Karpas-422 (cell line): ENCODE results near the gene KRTAP9-4. TPM values are rescaled to one million over a fixed set of nuclear protein-coding genes. Genes with fewer than 3 reads are reported as not detected.
"Not testable (repeated sequence)": the region's sequence is repeated elsewhere in the genome, so short reads cannot be mapped to it uniquely, and the experiment has no call there.

Experiments
- DNase-seq: peaks from one replicate; pipeline ENCODE4 v3.0.0-alpha.2; 2015
- H2AFZ ChIP-seq: fragments of 200-600 bp; sonication (generic); 2 replicates; pipeline ENCODE4 v1.6.1; 2014; ENCODE audit warnings: antibody characterized with exemption, low read length, mixed read lengths
- H3K27ac ChIP-seq: fragments of 200-600 bp; sonication (generic); 2 replicates; pipeline ENCODE4 v1.5.1; 2014; ENCODE audit warnings: mild to moderate bottlenecking, low read length, moderate library complexity
- H3K27me3 ChIP-seq: fragments of 200-600 bp; sonication (generic); 2 replicates; pipeline ENCODE4 v1.6.1; 2014; ENCODE audit warnings: low read length, mixed read lengths
- H3K36me3 ChIP-seq: fragments of 200-600 bp; sonication (generic); 2 replicates; pipeline ENCODE4 v1.6.1; 2014; ENCODE audit warnings: low read length, mixed read lengths; ENCODE audit not compliant: insufficient read depth
- H3K4me1 ChIP-seq: fragments of 200-600 bp; sonication (generic); 2 replicates; pipeline ENCODE4 v1.6.1; 2014; ENCODE audit warnings: mild to moderate bottlenecking, low read length, mixed read lengths
- H3K4me2 ChIP-seq: fragments of 200-600 bp; sonication (generic); 2 replicates; pipeline ENCODE4 v1.6.1; 2014; ENCODE audit warnings: low read length, low read depth, mild to moderate bottlenecking; ENCODE audit not compliant: poor library complexity, severe bottlenecking
- H3K4me3 ChIP-seq: fragments of 200-600 bp; sonication (generic); 2 replicates; pipeline ENCODE4 v1.5.1; 2014; ENCODE audit warnings: mild to moderate bottlenecking, antibody characterized with exemption, low read length, mixed read lengths
- H3K79me2 ChIP-seq: fragments of 200-600 bp; sonication (generic); 2 replicates; pipeline ENCODE4 v1.6.1; 2014; ENCODE audit warnings: mild to moderate bottlenecking, low read length, mixed read lengths
- H3K9ac ChIP-seq: fragments of 200-600 bp; sonication (generic); 2 replicates; pipeline ENCODE4 v1.6.0; 2014; ENCODE audit warnings: low read length
- H3K9me2 ChIP-seq: fragments of 200-600 bp; sonication (generic), shearing (Covaris generic); replicated peaks from 2 replicates; pipeline ENCODE4 v1.6.0; 2014; ENCODE audit warnings: mild to moderate bottlenecking, low read length, moderate library complexity; ENCODE audit not compliant: insufficient read depth
- H3K9me3 ChIP-seq: fragments of 300-700, 200-600 bp; sonication (generic); 2 replicates; pipeline ENCODE4 v1.6.1; 2014; ENCODE audit warnings: low read length, mixed read lengths
- H4K20me1 ChIP-seq: fragments of 200-600 bp; sonication (generic); 2 replicates; pipeline ENCODE4 v1.6.1; 2014; ENCODE audit warnings: mild to moderate bottlenecking, antibody characterized with exemption, low read length, low read depth; ENCODE audit not compliant: insufficient read depth
- total RNA-seq: library from RNA; depleted of rRNA; stranded (reverse); fragments of >200 nt; shearing (Covaris generic); gene quantifications from 2 replicates; pipeline ENCODE4 v1.2.3, GENCODE V29; 2014; ENCODE audit warnings: low replicate concordance; rRNA removed

Gene KRTAP9-4
- total RNA-seq, result not detected in 2 replicates

GRCh38 chr17:41249637-41250240, at the start of gene KRTAP9-4:
Gene KRTAP9-4 (plus strand): TSS chr17:41249687. CDS start chr17:41249721, 34 bp downstream.
- not testable (repeated sequence) for H3K79me2 ChIP-seq, H3K36me3 ChIP-seq, H3K9me3 ChIP-seq, H3K9ac ChIP-seq, H3K4me2 ChIP-seq, H2AFZ ChIP-seq, DNase-seq, H3K27me3 ChIP-seq, H3K27ac ChIP-seq, H3K4me3 ChIP-seq, H3K9me2 ChIP-seq, H4K20me1 ChIP-seq, H3K4me1 ChIP-seq

- Histone ChIP-seq H2AFZ (no peak overlapping the region), H3K4me3 (no peak overlapping the region), H3K4me2 (no peak overlapping the region), H3K9ac (no peak overlapping the region), H4K20me1 (no peaks in the 10 kb centered on the region), H3K36me3 (no peaks in the 10 kb centered on the region), H3K27ac (no peak overlapping the region), H3K9me3 (no peaks in the 10 kb centered on the region), H3K79me2 (no peaks in the 10 kb centered on the region), H3K4me1 (no peaks in the 10 kb centered on the region), H3K9me2 (no peaks in the 10 kb centered on the region), H3K27me3 (no peaks in the 10 kb centered on the region)
- no peak for DNase-seq
Measured at GRCh38 chr17:41211845-41212466, 37.5 kb upstream of the KRTAP9-4 start.

DNA sequence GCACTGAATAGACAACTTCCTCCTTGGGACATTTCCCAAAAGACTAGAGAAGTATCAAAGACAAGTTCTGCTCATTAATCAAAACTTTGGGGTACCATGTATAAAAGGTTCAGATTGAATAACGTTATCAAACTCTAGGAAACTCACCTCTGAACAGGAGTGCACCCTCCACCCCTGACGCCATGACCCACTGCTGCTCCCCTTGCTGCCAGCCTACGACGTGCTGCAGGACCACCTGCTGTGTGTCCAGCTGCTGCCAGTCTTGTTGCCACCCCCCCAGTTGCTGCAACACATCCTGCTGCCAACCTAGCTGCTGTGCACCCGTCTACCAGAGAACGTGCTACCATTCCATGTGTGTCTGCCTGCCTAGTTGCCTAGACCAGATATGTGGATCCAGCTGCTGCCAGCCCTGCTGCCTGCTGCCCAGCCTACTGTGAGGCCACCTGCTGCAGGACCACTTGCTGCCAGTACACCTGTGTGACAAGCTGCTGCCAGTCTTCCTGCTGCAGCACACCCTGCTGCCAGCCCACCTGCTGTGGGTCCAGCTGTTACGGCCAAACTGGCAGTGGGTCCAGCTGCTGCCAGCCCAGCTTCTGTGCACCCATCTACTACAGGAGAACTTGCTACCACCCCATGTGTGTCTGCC, 36.8 kb upstream of the KRTAP9-4 start:
- Histone ChIP-seq H3K36me3 (no peaks in the 10 kb centered on the region), H3K4me3 (no peak overlapping the region), H3K9ac (no peak overlapping the region), H3K4me1 (no peaks in the 10 kb centered on the region), H3K27me3 (no peaks in the 10 kb centered on the region), H2AFZ (no peak overlapping the region), H3K4me2 (no peak overlapping the region), H4K20me1 (no peaks in the 10 kb centered on the region), H3K27ac (no peak overlapping the region), H3K79me2 (no peaks in the 10 kb centered on the region), H3K9me2 (no peaks in the 10 kb centered on the region), H3K9me3 (no peaks in the 10 kb centered on the region)
- DNase-seq, result no peak

DNA sequence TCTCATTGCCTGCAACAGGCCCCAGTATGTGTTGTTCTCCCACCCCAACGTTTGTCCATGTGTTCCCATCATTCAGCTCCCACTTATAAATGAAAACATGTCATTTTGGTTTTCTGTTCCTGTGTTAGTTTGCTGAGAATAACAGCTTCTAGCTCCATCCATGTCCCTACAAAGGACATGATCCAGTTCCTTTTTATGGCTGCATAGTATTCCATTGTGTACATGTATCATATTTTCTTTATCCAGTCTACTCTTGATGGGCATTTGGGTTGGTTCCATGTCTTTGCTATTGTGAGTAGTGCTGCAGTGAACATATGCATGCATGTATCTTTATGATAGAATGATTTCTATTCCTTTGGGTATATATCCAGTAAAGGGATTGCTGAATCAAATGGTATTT, 33.8 kb upstream of the KRTAP9-4 start:
- H3K27ac ChIP-seq, result no peak overlapping the region
- H3K4me3 ChIP-seq, result no peak overlapping the region
- H3K4me2 ChIP-seq, result no peak overlapping the region
- H3K36me3 ChIP-seq, result no peaks in the 10 kb centered on the region
- DNase-seq, result no peak
- no peak overlapping the region for H2AFZ ChIP-seq
- no peaks in the 10 kb centered on the region for H4K20me1 ChIP-seq
- no peak overlapping the region for H3K9ac ChIP-seq
- H3K79me2 ChIP-seq, result no peaks in the 10 kb centered on the region
- H3K9me2 ChIP-seq, result no peaks in the 10 kb centered on the region
- no peaks in the 10 kb centered on the region for H3K4me1 ChIP-seq
- H3K9me3 ChIP-seq, result no peaks in the 10 kb centered on the region
- no peaks in the 10 kb centered on the region for H3K27me3 ChIP-seq

DNA sequence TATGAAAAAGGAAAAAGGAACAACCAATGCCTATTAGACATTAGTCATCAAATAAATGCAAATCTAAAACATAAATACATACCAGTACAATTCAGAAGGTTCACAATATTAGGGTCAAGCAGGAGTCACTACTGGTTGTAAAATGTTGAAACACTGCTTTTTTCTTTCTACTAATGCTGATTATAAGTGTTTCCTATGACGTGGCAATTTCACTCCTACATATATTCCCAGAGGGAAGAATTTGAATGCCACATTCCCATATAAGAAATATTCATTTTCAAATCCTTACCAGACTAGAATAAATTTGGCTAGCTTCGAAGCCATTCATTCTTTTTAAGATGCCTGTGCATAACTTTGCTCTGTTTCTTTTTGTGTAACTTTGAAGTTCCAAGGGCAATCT, 25.7 kb upstream of the KRTAP9-4 start:
- H3K79me2 ChIP-seq, result no peaks in the 10 kb centered on the region
- H3K9ac ChIP-seq, result no peak overlapping the region
- no peak overlapping the region for H3K27ac ChIP-seq
- H3K27me3 ChIP-seq, result no peaks in the 10 kb centered on the region
- H3K36me3 ChIP-seq, result no peaks in the 10 kb centered on the region
- H3K9me3 ChIP-seq, result no peaks in the 10 kb centered on the region
- H2AFZ ChIP-seq, result no peak overlapping the region
- H3K9me2 ChIP-seq, result no peaks in the 10 kb centered on the region
- no peaks in the 10 kb centered on the region for H3K4me1 ChIP-seq
- H3K4me2 ChIP-seq, result no peak overlapping the region
- H4K20me1 ChIP-seq, result no peaks in the 10 kb centered on the region
- H3K4me3 ChIP-seq, result no peak overlapping the region
- DNase-seq, result no peak

- H3K79me2 ChIP-seq, result no peaks in the 10 kb centered on the region
- DNase-seq, result no peak
- H2AFZ ChIP-seq, result no peak overlapping the region
- H3K9ac ChIP-seq, result no peak overlapping the region
- no peak overlapping the region for H3K4me2 ChIP-seq
- H3K27ac ChIP-seq, result no peak overlapping the region
- H4K20me1 ChIP-seq, result no peaks in the 10 kb centered on the region
- no peaks in the 10 kb centered on the region for H3K4me1 ChIP-seq
- no peaks in the 10 kb centered on the region for H3K9me3 ChIP-seq
- no peak overlapping the region for H3K4me3 ChIP-seq
- no peaks in the 10 kb centered on the region for H3K9me2 ChIP-seq
- no peaks in the 10 kb centered on the region for H3K27me3 ChIP-seq
- no peaks in the 10 kb centered on the region for H3K36me3 ChIP-seq
Measured at GRCh38 chr17:41226051-41226450, 23.4 kb upstream of the KRTAP9-4 start.

- H3K9ac ChIP-seq, H3K27me3 ChIP-seq, H3K4me2 ChIP-seq, H3K27ac ChIP-seq, H3K4me1 ChIP-seq, H2AFZ ChIP-seq, DNase-seq, H3K4me3 ChIP-seq, H3K79me2 ChIP-seq, H3K9me2 ChIP-seq, H3K9me3 ChIP-seq, H4K20me1 ChIP-seq, H3K36me3 ChIP-seq: not testable (repeated sequence)
Measured at GRCh38 chr17:41226598-41227095, 22.8 kb upstream of the KRTAP9-4 start, which contains the start of gene KRTAP9-2. Gene KRTAP9-2 (plus strand): TSS chr17:41226648. CDS start chr17:41226655, 7 bp downstream.

GRCh38 chr17:41230094-41230493, 19.4 kb upstream of the KRTAP9-4 start:
- no peaks in the 10 kb centered on the region for H3K79me2 ChIP-seq
- no peaks in the 10 kb centered on the region for H3K36me3 ChIP-seq
- H3K9ac ChIP-seq, result no peak overlapping the region
- H3K27ac ChIP-seq, result no peak overlapping the region
- H3K4me1 ChIP-seq, result no peaks in the 10 kb centered on the region
- H3K4me3 ChIP-seq, result no peak overlapping the region
- no peak for DNase-seq
- H3K9me3 ChIP-seq, result no peaks in the 10 kb centered on the region
- no peak overlapping the region for H3K4me2 ChIP-seq
- no peak overlapping the region for H2AFZ ChIP-seq
- H3K27me3 ChIP-seq, result no peaks in the 10 kb centered on the region
- no peaks in the 10 kb centered on the region for H4K20me1 ChIP-seq
- no peaks in the 10 kb centered on the region for H3K9me2 ChIP-seq
